IPS-NIHi7 (cell line): ENCODE data around the gene MED27.
"Not testable (repeated sequence)": the region's sequence is repeated elsewhere in the genome, so short reads cannot be mapped to it uniquely, and the experiment has no call there.

Experiments used
- DNase-seq: peaks from one replicate; pipeline ENCODE4 v3.0.0; 2012; ENCODE audit warnings: mixed read lengths; ENCODE audit errors: extremely low spot score

MED27 gene

DNA sequence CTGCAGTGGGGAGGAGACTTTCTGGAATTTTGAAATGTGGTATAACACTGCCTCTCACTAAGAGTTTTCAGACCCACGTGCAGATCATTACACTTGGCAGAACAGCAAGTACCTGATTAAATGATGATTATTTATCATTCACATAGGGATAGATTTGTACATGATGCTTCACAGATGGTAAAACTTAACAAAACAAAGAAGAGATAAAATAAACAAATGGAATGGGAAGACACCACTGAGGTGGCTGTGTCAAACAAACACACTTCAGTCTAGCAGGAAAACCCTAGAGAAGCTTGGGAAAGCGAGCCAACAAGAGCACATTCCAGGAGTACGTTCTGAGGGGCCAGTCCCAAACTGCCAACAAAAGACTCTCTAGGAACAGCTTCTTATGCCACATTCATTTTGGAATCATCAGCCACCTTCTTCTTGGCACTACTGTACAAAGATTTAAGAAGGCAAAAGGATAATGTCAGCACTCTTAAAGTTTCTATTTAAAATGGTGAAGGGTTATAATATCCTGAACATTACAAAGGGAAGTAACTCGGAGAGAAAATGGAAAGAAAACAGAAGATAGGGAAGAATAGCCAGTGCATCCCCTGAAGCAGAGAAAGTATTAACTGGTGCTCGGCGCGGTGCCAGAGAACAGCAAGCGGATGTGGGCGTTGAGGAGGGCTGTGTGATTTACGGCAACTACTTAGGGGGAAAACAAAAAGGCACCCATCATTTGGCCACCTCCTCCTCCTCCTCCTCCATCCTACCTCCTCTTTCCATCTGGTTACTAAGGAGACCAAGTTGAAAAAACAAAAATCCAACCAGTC is 1.6 kb downstream of the MED27 start:
- no peak for DNase-seq

DNA sequence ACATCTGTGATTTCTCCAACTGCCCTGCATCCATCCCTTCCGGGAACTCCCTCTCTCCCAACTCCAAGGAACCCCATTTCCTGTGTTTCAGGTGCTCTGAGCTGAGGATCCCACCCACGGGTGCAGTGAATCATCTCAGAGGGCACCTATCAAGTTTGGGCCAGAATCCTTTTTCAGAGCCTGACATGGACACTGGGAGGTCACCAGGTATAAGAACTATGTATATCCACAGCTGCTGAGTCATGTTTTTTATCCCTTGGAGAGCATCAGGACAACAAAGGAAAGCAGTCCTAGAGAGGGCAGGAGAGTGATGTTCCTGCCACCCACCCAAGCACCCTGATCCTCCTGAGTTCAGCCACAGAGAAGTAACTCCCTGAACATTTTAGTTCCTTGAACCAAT is 3.8 kb downstream of the MED27 start:
- no peak for DNase-seq

DNA sequence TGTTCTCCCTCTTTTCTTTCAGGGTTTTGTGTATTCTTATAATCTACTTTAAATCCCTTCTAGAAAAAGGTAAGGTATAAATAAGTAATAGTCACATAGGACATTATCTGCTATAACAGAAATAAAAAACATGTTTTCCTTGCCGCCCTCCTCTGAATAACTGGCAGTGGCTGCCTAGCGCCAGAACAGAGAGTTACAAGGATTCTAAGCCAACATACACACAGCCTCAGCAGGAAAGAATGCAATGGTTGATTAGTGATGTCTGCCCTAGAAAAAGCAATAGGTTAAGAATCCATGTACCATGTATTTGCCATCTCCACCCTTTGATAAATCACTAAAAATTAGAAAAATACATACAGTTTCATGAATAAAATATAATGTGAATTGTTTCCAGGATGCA is 4.9 kb downstream of the MED27 start:
- no peak for DNase-seq

DNA sequence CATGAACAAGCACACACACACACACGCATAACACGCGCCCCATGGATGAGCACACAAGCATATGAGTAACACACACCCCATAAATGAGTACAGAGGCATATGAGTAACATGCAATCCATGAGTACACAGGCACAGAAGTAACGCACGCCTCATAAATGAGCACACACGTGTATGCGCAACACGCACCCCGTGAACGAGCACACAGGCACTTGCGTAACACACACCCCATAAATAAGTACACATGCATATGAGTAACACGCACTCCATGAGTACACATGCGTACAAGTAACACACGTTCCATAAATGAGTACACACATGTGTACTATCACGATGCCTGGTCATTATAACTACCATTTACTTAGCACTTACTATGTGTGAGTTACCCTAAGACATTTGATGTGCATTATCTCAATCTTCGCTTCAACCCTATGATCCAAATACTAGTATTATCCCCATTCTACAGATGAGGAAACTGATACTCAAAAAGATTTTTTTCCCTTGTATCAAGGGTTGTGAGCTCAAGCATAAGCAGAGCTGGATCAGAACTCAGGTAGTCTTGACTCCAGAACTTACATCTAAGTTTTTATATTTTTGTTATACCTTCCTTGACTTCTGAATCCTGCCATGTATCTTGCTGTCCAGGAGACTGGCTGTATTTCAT is 7.7 kb downstream of the MED27 start:
- DNase-seq: no peak

DNA sequence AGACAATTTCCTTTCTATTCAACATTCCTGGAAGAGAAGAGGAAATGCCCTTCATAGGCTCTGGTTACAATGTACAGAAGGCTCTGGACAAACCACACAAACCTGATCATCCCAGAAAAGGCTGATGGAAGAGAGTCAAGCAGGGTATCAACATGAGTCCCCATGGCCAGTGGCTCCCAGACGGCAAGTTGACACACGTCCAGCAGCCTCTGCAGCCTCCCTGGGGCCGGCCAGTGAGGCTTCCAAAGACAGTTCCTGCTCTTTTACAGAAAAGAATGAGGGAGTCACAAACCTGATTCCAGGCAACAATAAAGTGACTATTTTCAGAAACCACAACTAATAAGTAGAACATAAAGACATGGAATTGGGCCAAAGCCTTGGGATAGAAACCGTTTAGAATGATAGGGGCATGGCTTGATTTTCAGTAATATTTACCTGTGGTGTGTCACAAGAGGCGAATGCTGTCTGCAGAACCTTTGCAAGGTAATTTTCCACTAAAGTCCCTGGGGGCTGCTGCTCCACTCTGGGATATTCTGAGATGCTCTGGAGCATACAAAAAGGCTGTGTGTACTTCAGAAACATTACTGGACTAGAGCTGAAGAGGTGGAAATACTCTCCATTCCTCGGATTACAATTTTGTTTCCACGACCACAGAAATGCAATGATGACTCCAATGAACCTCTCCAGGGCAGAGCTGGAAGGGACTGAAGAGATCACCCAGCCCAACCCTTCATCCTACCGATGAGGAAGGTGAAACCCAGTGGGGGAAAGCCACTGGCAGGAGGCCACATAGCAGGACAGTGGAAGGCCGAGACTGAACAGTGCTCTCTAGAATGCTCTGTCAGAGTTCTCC is 10.4 kb downstream of the MED27 start:
- DNase-seq: no peak

DNA sequence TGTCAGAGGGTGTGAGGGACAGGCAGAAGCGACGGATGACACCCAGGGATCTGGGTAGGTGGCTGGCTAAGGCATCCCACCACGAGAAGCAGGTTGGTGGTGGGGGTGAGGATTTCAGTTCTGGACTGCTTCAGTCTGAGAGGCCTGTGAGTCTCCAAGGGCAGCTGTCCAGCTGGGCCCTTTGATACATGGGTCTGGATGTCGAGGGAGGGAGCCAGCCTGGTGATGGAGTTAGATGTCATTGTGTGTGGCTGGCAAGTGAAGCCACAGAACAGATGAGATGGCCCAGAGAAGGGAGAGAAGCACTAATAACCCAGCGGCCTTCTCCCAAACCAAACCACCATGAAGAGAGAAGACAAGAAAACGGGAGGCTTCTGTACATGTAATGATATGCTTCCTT is 11.1 kb downstream of the MED27 start:
- DNase-seq: no peak

DNA sequence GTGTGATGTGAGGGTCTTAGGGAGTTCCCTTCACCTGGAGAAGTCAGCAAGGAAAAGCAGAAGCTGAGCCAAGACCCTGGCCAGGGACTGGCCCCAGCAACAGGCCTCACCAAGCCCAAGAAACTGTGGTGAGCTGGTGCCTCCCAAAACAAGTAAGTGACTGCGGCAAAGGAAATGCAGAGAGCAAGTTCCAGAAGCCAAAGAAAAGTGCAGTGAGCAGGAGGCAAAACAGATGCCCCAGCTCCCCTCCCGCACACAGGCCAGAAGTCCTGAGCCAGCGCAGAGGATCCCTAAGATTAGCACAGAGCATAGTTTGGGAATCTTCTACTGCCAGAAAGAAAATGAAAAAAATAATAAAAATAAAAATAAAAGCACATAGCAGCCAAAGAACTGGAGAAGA is 13.2 kb downstream of the MED27 start:
- no peak for DNase-seq

DNA sequence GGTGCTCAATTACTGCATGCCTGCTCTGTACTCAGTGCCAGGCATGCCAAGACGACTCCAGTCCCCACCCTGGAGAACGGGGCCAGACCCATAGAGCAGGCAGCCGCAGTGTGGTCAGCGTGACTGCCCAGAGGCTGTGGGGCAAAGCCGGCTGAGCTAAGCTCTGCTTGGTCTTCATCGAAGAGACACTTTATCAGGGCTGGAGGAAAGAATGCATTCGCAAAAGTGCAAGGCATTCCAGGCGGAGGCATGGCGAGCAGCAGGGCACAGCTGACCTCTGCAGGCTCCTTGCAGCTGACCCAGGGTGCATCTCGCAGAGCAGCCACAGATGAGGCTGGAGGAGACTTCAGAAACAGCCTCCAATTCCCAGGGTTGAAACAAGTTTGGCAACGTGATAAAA is 13.6 kb downstream of the MED27 start:
- DNase-seq: no peak

DNA sequence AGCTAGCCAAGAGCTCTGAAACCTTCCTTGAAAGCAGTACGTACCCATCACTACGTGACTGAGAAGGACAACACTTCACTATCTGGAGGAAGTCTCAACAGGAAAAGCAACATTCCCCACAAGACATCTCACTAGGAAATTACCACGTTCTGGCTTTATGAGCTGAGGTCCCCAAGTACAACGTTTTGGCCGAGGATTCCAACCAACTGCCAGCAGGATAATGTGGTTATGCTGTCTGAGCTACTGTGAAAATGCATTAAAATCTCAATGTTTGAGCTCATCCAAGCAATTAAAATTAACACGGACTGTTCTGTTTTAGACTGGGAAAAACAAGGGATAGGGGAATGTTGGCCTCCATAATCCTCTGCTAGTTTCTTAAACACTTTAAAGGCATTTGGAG is 16.4 kb downstream of the MED27 start:
- no peak for DNase-seq

DNA sequence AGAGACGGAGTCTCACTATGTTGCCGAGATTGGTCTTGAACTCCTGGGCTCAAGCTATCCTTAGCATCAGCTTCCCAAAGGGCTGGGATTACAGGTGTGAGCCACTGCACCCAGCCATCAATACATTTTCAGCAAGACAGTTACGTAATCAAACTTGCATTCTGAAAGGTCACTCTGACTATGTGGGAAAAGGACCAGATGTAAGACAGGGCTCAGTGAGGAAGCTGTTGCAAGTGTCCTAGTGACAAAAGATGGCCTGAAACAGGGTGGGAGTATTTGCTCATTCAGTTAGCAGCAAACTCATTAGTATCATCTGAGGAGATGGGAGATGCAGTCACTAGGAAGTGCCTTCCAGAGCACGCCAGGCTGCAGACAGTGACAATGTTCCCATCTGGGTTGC is 16.9 kb downstream of the MED27 start:
- no peak for DNase-seq

DNA sequence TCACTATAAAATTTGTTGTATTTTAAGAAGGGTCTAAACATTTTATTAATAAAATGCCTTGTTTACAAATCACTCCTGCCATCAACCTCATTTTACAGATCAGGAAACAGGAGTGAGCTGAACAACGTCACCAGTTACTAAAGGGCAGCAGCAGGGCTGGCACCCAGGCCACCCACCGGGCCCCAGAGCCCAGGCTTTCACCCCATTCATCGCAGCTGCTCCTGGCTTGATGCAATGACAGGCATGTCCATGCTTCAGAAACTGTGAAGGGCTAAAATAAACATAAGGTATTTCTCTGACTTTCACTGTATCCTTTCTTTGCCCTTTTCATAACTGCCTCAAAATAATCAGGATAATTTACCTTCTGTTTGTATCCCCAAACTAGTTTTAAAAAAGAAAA is 18.1 kb downstream of the MED27 start:
- DNase-seq: no peak

DNA sequence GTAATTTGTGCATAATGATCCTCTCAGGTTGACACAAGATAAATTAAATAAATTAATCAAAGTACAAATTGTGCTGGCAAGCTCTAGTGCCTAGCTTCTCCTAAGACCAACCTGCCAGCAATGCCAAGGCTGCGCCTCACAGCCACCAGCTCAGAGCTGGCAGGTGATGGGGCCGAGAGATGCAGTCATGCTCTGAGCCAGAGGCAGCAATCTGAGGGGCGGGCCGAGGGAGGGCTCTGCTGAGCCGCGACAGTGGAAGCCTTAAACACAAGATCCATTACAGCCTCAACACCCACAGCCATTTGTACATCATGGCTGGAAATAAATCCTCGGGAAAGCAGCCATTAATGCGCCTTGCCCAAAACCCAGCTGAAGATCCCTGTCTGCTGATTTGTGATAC is 20.3 kb downstream of the MED27 start:
- DNase-seq: no peak

DNA sequence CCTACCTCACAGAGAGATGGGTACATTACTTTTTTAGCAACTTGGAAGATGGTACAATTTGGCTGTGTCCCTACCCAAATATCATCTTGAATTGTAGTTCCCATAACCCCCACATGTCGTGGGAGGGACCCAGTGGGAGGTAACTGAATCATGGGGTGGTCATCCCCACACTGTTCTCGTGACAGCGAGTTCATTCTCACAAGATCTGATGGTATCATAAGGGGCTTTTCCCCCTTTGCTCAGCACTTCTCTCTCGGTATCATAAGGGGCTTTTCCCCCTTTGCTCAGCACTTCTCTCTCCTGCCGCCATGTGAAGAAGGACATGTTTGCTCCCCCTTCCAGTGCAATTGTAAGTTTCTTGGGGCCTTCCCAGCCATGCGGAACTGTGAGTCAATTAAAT is 21.4 kb downstream of the MED27 start:
- not testable (repeated sequence) for DNase-seq

DNA sequence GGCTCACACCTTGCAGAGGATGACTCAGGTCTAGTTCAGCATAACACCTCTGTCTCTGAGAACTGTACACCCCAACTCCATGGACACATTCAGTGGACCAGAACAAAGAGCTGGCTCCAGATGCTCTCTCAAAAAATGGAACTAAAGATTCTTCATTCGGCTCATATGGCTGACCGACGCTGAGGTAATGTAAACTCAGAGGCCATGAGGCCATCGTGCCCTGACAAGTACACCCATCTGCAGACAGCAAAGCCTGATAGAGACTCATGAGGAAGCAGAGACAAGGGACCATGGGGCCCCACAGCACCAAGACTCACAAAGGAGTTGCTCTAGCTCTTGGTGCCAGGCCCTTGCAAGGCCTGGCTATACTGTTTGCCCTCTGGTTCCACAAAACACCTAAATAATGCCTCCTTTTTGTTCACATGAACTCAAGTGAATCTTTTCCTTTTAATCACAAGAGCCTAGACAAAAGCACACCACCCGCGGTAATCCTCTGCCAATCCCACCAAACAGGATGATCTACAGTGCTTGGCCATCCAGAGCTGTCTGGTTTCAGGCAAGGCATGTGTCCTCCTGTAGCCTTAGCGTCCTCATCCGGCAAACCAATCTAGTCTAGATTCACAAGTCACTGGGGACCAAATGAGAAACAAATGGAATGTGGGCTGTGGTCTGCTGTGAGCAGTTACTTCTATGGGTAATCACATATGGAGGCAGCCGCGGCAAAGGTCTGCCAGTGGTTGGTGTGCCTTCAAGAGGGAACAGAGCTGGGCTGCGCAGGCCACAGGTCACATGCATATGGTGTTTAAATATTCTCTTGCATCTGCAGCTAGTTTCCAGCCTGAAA is 22.7 kb downstream of the MED27 start:
- no peak for DNase-seq

DNA sequence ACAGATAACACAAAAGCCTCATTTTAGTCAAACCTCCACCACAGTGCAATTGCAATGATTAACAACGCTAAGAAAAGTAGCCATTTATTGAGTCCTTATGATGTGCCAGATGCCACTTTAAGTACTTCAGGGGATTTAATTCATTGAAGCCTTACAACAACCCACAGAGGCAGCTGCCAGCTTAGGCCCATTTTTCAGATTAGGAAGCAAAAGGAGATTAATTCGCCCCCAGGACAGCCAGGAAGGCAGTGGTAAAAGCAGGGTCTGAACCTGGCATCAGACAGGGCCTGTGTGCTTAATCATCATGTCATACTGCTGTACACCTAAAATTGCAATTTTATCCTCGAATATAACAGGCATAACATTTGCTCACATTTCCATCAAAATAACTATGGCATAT is 23.9 kb downstream of the MED27 start:
- DNase-seq: no peak

DNA sequence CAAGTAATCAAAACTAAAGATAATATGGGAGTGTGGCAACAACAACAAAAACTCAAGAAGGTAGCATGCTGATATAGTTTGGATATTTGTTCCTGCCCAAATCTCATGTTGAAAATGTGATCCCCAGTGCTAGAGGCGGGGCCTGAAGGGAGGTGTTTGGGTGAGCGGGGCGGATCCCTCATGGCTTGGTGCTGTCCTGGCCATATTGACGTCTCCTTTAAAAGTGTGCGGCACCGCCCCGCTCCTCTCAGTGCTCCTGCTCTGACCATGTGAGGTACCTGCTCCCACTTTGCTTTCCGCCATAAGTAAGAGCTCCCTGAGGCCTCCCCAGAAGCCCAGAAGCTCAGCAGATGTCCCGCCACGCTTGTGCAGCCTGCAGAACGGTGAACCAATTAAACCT is 25.6 kb downstream of the MED27 start:
- no peak for DNase-seq

DNA sequence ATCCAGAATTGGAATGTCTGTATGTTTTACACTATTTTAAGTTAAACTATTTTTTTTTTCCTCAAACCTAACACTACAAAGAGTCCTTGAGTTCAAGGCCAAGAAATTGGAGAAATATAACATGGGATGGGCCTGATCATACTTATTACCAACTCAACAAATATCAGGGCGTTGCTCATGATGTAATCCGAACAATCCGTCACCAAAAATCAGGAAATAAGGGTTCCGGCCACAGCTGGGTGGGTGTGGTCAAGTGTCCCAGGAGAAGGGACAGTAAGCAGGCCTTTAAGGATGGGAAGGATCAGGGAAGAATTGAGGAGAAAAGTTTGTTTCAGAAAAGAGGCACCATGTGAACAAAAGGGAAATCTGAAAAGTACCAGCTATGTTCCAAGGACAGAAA is 29.8 kb downstream of the MED27 start:
- no peak for DNase-seq

DNA sequence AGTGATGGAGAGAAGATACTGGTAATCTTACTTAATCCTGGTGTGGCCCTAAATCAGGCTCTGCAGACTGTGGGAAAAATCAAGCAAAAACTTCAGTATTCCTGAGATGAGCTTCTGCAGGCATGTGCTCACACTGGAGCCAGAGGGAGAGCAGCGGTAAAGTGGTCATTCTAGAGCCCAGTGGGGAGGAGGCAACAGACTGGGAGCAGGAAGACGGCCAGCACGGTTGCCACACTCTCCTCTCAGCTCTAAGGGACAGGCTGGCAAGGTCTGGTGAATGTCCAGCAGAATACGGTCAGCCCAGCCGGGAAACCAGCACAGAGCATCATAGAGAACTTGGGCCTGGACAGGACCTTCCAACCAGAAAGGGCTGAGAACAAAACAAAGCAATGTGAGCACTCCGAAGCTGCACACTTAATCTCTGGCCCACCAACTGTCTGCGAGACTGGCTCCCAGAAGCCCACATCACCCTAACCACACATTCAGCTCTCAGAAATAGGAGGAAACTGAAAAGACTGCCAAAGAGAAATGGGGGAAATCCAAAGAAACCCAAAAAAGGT is 30.3 kb downstream of the MED27 start:
- no peak for DNase-seq

DNA sequence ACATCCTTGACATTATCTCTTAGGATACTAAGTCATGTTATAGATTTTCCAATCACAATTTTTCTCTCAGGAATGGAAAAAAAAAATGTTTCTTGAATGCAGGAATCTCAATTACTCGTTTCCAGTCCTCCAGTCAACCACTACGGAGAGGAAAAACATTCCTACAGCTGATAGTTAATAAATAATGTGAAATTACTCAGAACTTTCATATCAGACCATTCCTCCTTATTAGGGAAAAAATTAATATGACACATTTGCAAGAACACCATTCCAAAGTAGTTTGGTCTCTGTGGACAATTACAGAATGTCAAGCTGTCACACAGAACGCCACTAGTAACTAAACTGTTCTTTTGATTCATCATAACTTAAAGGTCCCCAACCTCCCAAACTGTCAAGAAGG is 31.5 kb downstream of the MED27 start:
- DNase-seq: no peak

DNA sequence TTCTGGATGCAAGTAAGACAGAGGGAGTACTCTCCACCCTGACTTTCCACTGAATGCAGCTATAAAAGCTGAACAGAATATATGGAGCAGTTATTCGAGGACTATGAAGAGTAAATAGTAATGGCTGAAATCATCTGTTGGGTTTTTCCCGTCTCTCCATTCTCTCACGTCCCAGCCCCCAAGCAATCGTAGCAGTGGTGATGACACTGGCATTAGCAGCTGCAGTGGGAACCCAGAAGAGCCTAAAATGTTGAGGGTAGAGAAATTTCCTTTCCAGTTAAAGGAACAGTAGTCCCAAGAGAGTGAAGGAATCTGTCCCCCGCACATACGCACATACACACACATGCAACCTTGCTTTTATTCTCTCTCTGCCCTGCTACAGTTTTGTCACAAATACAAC is 33.2 kb downstream of the MED27 start:
- no peak for DNase-seq

DNA sequence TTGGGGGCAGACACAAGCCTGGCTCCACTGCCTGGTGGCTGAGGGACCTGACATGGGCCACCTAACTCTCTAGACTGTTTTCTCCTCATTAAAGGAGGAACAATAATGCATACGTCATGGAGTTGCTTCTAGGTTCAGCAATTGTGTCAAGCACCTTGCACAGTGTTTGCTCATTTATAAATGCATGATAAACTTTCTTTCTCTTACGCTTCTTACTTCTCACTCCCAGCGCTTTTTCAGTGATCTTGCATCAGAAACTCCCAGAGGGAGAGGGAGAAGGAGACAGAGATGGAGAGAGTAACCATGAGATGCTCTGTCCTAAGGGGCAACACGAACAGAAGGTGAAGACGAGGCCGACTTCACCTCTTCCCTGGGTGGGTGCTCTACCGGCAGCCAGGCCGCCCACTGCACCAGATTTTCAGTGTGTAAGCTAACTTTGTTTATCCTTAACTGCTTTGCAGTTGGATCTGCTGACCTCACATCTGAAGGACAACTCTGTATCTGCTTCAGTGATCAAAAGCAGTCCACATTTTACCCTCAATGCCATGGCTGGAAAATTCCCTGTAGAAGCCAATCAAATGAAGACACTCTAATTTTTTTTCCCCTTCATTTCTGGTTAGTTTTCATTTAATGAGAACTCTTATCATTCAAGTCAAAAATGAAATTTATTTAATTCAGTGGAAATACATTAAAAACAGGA is 35.3 kb downstream of the MED27 start:
- DNase-seq: no peak
